K562 (cell line): ENCODE results near the gene RING1. TPM values are rescaled to one million over a fixed set of nuclear protein-coding genes. Genes with fewer than 3 reads are reported as not detected.
A peak's percentile ranks its signal among the peaks of the same experiment; 100 is the strongest.

Source experiments
- CEBPB ChIP-seq: fragments of 450-650 bp; IDR thresholded peaks from 2 replicates; pipeline ENCODE4 v1.6.1; 2016; ENCODE audit warnings: missing genetic modification characterization, missing compliant biosample characterization
- EHMT2 ChIP-seq: fragments of 450-650 bp; IDR thresholded peaks from 2 replicates; pipeline ENCODE4 v1.6.1; 2018; ENCODE audit warnings: antibody characterized with exemption
- ILK ChIP-seq: fragments of 450-650 bp; IDR thresholded peaks from 2 replicates; pipeline ENCODE4 v1.6.1; 2016; ENCODE audit warnings: missing genetic modification characterization, low read depth, mild to moderate bottlenecking, missing compliant biosample characterization, moderate library complexity, borderline replicate concordance
- KDM4B ChIP-seq, 2 experiments: fragments of 450-650 bp in 1 of 2; sonication (generic) in 1 of 2; IDR thresholded peaks; 2 replicates each; pipeline ENCODE4 v1.6.1; 2016 to 2017; ENCODE audit warnings: borderline replicate concordance in 2 of 2, antibody characterized with exemption in 1 of 2, low read depth in 1 of 2, mild to moderate bottlenecking in 1 of 2
- NCOA1 ChIP-seq: fragments of 450-650 bp; IDR thresholded peaks from 2 replicates; pipeline ENCODE4 v1.6.1; 2016; ENCODE audit warnings: low read depth
- ZC3H11A ChIP-seq: IDR thresholded peaks from 2 replicates; pipeline ENCODE4 v1.6.1; 2012; ENCODE audit warnings: low read depth, low read length, improper control_type of control experiment
- ZEB2 ChIP-seq: fragments of 450-650 bp; IDR thresholded peaks from 2 replicates; pipeline ENCODE4 v1.6.1; 2016
- ZNF197 ChIP-seq: fragments of 200-800 bp; sonication (Bioruptor generic); IDR thresholded peaks from 2 replicates; pipeline ENCODE4 v1.6.1; 2016; ENCODE audit warnings: low read depth, missing genetic modification characterization, missing compliant biosample characterization
- ZNF76 ChIP-seq: fragments of 250-450 bp; sonication (Bioruptor Pico); IDR thresholded peaks from 2 replicates; pipeline ENCODE4 v1.4.0; 2020; ENCODE audit warnings: mild to moderate bottlenecking, moderate library complexity, borderline replicate concordance
- polyA plus RNA-seq, 8 experiments: library from polyadenylated mRNA; depleted of rRNA in 4 of 8; stranded (reverse) in 5 of 8; unstranded in 3 of 8; fragments of >200 nt; fragmentation: Nextera tagmentation in 2 of 8; fragmentation: Illumina TruSeq in 1 of 8; extraction: Ambion mirVana in 2 of 8; extraction: Trizol in 1 of 8; gene quantifications; 2 replicates each; pipeline versions ENCODE4 v1.2.1 to v1.2.3, GENCODE V29; 2011 to 2014; ENCODE audit warnings: inconsistent platforms in 1 of 8, missing spikeins in 1 of 8
- total RNA-seq, 7 experiments: library from RNA; depleted of rRNA in 6 of 7; stranded (reverse); fragments of >200 nt in 6 of 7; fragmentation: Illumina TruSeq in 2 of 7; extraction: Trizol in 2 of 7; gene quantifications; 2 replicates each; pipeline versions ENCODE4 v1.2.1 to v1.2.3, GENCODE V29; 2011 to 2021; ENCODE audit warnings: low replicate concordance in 1 of 7
- TF ChIP-seq, protein P1 (sequence below): IDR thresholded peaks from 3 replicates; pipeline ENCODE4 v1.6.1; 2011; ENCODE audit warnings: borderline replicate concordance, mild to moderate bottlenecking; ENCODE audit not compliant: insufficient read length, insufficient read depth
- TF ChIP-seq, protein P2 (sequence below): fragments of 250-450 bp; sonication (Bioruptor Pico); IDR thresholded peaks from 2 replicates; pipeline ENCODE4 v1.5.1; 2021; ENCODE audit warnings: mild to moderate bottlenecking
- TF ChIP-seq, protein P3 (sequence below): sonication (generic); formaldehyde crosslinking; IDR thresholded peaks from 2 replicates; pipeline ENCODE4 v1.8.0; 2022; ENCODE audit warnings: mild to moderate bottlenecking, low read depth, missing genetic modification reagents
- TF ChIP-seq, protein P4 (sequence below): fragments of 450-650 bp; IDR thresholded peaks from 2 replicates; pipeline ENCODE4 v1.6.1; 2018; ENCODE audit not compliant: partially characterized antibody
- TF ChIP-seq, protein P5 (sequence below): fragments of 450-650 bp; IDR thresholded peaks from 2 replicates; pipeline ENCODE4 v1.6.1; 2017; ENCODE audit warnings: antibody characterized with exemption, mild to moderate bottlenecking

The RING1 gene
- total and polyA plus RNA-seq, 9 of the 15 experiments (the other 6 are each of a cell fraction or from before 2014, with no cell fraction given): 4.2 to 59.1 (median 36.9) TPM

DNA sequence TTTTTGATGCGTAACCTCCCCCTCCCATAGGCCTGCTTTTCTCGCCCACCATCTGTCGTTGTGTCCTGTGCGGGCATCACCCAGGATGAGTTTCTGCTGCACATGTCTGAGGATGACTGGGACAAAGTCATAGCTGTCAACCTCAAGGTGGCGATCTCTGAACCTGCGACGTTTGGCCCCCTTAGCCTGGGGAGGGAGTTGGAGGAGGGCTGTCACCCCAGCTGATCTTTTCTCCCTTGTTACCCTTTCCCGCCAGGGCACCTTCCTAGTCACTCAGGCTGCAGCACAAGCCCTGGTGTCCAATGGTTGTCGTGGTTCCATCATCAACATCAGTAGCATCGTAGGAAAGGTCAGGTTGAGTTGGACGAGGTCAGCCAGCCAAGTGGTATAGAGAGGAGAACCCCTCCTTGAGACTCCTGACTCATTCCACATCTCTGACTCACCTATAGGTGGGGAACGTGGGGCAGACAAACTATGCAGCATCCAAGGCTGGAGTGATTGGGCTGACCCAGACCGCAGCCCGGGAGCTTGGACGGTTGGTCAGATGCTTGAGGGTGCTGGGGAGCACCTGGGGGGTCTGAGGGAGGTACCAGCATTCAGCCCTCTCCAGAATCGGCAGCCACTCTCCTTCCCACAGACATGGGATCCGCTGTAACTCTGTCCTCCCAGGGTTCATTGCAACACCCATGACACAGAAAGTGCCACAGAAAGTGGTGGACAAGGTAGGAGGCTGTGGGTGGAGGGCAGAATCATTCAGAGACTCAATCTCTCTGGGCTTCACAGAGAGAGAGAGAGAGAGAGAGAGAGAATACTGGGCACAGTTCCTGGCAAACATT is 2.9 kb upstream of the RING1 start (continued):
- TF ChIP-seq, protein P1, sequence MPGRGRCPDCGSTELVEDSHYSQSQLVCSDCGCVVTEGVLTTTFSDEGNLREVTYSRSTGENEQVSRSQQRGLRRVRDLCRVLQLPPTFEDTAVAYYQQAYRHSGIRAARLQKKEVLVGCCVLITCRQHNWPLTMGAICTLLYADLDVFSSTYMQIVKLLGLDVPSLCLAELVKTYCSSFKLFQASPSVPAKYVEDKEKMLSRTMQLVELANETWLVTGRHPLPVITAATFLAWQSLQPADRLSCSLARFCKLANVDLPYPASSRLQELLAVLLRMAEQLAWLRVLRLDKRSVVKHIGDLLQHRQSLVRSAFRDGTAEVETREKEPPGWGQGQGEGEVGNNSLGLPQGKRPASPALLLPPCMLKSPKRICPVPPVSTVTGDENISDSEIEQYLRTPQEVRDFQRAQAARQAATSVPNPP: no peak
- no peak for TF ChIP-seq ZNF197
- TF ChIP-seq, protein P2, sequence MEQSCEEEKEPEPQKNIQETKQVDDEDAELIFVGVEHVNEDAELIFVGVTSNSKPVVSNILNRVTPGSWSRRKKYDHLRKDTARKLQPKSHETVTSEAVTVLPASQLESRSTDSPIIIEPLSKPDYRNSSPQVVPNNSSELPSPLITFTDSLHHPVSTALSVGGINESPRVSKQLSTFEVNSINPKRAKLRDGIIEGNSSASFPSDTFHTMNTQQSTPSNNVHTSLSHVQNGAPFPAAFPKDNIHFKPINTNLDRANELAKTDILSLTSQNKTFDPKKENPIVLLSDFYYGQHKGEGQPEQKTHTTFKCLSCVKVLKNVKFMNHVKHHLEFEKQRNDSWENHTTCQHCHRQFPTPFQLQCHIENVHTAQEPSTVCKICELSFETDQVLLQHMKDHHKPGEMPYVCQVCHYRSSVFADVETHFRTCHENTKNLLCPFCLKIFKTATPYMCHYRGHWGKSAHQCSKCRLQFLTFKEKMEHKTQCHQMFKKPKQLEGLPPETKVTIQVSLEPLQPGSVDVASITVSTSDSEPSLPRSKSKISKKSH (CRISPR knock-in tag): no peak
- TF ChIP-seq EHMT2: 0 out of 2 replicates have a peak, but pooled peaks have one; percentile 9
- TF ChIP-seq ZC3H11A: no peak
- no peak for TF ChIP-seq KDM4B (IDR thresholded peaks at IDR 0.05; ENCODE audit: borderline replicate concordance in 2 of 2, low read depth in 1 of 2)
- TF ChIP-seq, protein P3, sequence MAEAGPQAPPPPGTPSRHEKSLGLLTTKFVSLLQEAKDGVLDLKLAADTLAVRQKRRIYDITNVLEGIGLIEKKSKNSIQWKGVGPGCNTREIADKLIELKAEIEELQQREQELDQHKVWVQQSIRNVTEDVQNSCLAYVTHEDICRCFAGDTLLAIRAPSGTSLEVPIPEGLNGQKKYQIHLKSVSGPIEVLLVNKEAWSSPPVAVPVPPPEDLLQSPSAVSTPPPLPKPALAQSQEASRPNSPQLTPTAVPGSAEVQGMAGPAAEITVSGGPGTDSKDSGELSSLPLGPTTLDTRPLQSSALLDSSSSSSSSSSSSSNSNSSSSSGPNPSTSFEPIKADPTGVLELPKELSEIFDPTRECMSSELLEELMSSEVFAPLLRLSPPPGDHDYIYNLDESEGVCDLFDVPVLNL: no peak
- no peak for TF ChIP-seq NCOA1
- no peak for TF ChIP-seq ILK (tag)
- TF ChIP-seq, protein P4, sequence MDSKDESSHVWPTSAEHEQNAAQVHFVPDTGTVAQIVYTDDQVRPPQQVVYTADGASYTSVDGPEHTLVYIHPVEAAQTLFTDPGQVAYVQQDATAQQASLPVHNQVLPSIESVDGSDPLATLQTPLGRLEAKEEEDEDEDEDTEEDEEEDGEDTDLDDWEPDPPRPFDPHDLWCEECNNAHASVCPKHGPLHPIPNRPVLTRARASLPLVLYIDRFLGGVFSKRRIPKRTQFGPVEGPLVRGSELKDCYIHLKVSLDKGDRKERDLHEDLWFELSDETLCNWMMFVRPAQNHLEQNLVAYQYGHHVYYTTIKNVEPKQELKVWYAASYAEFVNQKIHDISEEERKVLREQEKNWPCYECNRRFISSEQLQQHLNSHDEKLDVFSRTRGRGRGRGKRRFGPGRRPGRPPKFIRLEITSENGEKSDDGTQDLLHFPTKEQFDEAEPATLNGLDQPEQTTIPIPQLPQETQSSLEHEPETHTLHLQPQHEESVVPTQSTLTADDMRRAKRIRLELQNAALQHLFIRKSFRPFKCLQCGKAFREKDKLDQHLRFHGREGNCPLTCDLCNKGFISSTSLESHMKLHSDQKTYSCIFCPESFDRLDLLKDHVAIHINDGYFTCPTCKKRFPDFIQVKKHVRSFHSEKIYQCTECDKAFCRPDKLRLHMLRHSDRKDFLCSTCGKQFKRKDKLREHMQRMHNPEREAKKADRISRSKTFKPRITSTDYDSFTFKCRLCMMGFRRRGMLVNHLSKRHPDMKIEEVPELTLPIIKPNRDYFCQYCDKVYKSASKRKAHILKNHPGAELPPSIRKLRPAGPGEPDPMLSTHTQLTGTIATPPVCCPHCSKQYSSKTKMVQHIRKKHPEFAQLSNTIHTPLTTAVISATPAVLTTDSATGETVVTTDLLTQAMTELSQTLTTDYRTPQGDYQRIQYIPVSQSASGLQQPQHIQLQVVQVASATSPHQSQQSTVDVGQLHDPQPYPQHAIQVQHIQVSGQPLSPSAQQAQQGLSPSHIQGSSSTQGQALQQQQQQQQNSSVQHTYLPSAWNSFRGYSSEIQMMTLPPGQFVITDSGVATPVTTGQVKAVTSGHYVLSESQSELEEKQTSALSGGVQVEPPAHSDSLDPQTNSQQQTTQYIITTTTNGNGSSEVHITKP: peak; percentile 10
- peak; percentile 67; the same call in 1 of the 2 replicates for TF ChIP-seq ZEB2
- TF ChIP-seq, protein P5, sequence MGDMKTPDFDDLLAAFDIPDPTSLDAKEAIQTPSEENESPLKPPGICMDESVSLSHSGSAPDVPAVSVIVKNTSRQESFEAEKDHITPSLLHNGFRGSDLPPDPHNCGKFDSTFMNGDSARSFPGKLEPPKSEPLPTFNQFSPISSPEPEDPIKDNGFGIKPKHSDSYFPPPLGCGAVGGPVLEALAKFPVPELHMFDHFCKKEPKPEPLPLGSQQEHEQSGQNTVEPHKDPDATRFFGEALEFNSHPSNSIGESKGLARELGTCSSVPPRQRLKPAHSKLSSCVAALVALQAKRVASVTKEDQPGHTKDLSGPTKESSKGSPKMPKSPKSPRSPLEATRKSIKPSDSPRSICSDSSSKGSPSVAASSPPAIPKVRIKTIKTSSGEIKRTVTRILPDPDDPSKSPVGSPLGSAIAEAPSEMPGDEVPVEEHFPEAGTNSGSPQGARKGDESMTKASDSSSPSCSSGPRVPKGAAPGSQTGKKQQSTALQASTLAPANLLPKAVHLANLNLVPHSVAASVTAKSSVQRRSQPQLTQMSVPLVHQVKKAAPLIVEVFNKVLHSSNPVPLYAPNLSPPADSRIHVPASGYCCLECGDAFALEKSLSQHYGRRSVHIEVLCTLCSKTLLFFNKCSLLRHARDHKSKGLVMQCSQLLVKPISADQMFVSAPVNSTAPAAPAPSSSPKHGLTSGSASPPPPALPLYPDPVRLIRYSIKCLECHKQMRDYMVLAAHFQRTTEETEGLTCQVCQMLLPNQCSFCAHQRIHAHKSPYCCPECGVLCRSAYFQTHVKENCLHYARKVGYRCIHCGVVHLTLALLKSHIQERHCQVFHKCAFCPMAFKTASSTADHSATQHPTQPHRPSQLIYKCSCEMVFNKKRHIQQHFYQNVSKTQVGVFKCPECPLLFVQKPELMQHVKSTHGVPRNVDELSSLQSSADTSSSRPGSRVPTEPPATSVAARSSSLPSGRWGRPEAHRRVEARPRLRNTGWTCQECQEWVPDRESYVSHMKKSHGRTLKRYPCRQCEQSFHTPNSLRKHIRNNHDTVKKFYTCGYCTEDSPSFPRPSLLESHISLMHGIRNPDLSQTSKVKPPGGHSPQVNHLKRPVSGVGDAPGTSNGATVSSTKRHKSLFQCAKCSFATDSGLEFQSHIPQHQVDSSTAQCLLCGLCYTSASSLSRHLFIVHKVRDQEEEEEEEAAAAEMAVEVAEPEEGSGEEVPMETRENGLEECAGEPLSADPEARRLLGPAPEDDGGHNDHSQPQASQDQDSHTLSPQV: no peak; the same call in 1 of the 2 replicates
- peak; percentile 33; the same call in 1 of the 2 replicates for TF ChIP-seq CEBPB (tag)
- no peak for TF ChIP-seq ZNF76 (CRISPR knock-in tag)
